NCI-H2107 treated with DMSO at 0.1 percent for 48 hours (cell line): ENCODE data around the gene DCANP1.

Experiments used
- DNase-seq: peaks from one replicate; lab custom pipeline; 2025; ENCODE audit not compliant: unreplicated experiment; lab: John Stamatoyannopoulos, UW

DCANP1 gene

DNA sequence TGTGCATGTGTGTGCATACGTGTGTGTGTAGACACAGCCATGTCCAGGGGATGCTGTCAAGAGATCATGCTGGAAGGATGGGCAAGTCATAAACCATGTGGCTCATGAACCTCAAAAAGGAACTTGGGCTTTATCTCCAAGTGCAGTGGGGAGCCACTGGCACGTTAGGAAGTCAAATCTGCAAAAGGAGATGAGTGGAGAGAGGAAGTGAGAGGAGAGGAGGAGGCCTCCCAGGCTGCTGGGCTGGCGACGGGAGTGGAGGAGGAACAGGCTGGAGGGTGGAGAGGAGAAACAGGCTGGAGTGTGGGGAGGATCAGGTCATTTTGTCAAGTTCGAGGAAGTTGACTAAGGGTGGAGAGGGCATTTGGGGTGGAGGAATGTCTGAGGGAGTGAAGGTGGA, 34.2 kb upstream of the DCANP1 start:
- DNase-seq: no peak

- no peak for DNase-seq
Observed at GRCh38 chr5:135480511-135480910, 33.4 kb upstream of the DCANP1 start.

DNA sequence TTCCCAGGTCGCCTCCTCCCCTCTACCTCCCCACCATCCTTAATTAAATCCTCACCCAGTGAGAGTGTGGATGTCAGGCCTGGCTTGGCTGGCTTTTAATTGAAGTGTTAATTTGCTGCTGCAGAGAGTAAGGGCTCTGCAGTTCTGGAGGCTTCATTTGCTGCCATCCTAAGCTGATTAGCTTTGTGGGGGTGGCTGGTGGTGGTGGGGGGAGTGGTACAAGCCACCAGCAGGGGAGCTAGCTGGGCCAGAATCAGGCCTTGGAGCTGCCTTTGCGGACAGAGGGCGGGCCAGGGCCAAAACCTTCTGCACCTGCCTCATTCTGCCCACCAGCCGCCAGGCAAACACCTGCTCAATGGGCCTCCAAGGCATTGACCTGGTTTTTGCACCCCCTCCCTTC, 31.8 kb upstream of the DCANP1 start:
- DNase-seq: peak; percentile 54

DNA sequence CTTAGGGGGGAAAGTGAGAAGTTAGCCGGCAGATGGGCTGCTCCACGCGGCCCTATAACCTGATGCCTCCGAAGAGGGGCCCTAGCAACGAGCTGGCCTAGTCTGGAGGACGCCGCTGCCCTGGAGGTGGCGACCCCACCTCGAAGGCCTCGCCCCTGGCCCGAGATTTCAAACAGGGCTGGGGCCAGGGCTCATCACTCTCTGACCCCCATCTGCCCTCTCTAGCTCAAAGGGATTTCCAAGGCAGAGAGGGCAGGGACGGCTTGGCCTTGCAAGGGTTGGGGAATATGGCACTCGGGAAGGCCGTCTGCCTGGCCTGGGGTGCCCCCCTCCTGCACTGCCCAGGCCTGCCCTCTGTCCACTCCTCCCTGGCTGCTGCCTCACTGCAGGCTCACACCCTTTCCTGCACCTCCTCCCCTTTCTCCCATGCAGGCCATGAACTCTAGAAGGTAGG, 30.5 kb upstream of the DCANP1 start:
- DNase-seq: no peak

DNA sequence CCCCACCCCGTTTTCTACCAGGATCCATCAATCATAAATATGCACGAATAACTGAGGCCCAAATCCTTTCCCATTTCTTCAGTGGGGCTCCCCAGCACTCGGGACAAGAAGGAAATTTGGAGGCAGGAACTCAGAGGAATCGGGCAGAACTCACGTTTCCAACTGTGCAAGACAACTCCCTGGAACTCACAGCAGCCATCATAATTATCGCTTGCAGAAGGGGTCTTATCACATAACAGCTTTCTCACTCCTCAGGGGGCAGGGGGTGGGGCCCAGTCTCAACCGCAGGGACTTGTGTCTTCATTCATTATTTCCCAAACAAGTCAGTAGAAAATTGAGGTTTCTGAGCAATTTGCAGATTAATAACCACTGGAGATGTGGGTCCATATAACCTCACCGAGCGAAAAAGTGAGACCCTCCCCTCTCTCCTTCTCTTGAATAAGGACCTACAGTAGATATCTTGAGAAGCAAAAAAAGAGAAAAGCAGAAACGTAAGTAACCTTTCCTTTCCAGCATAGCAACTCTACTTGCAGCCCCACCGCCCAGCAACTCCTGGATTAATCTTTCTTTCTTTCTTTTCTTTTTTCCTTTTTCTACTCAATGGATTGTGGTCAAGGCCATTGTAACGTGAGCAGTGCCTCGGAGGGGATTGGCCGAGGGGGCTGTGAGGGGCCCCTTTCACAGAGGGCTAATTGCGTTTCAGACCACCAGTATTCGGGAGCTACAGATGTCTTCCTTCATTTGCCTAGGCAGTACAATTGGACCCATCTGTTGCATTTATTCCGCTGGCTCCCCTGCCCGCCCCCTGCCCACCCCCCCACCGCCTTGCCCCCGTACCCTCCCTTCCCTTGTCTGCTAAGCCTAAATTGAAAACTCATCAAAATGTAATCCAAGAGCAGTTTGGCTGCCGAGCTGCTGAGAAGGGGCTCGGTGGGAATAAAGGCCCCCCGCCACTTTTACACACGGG, 29.8 kb upstream of the DCANP1 start:
- DNase-seq: no peak

DNA sequence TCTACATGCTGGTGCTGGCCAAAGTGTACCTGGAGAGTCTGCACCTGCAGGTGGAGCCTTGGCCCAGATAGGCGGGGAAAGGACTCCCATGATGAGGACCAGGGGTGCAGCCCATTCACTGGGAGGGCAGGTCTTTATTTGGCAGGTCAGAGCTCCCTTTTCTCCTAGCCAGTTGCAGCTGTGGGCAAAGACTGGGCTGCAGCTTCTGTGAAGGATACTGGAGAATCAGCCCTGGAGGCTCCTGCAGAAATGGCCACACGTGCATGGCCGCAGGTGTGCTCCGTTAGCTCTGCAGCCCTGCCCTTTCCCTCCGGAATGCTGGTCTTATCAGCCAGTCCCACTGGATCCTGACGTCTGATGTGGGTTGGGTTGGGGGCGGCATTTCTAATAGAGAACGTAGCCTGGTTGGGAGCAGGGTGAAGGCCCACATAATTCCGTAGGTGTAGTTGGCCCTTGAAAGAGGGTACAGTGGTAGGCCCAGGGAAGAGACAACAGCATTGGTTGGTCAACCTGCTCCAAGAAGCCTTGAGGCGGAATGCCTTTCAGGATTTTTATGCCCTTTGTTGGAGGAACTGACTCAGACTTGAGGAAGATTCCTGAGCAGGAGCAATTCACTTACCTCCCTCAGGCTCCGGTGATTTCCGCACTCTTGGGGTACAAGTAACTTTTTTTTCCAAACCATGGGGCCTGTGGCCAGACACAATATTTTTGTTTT, 27.0 kb upstream of the DCANP1 start:
- no peak for DNase-seq

- DNase-seq: no peak
Observed at GRCh38 chr5:135472141-135472540, 25.0 kb upstream of the DCANP1 start.

- no peak for DNase-seq
Observed at GRCh38 chr5:135471726-135472125, 24.6 kb upstream of the DCANP1 start.

GRCh38 chr5:135469911-135470310, 22.8 kb upstream of the DCANP1 start:
- DNase-seq: no peak

- no peak for DNase-seq
Observed at GRCh38 chr5:135468541-135468940, 21.4 kb upstream of the DCANP1 start.

DNA sequence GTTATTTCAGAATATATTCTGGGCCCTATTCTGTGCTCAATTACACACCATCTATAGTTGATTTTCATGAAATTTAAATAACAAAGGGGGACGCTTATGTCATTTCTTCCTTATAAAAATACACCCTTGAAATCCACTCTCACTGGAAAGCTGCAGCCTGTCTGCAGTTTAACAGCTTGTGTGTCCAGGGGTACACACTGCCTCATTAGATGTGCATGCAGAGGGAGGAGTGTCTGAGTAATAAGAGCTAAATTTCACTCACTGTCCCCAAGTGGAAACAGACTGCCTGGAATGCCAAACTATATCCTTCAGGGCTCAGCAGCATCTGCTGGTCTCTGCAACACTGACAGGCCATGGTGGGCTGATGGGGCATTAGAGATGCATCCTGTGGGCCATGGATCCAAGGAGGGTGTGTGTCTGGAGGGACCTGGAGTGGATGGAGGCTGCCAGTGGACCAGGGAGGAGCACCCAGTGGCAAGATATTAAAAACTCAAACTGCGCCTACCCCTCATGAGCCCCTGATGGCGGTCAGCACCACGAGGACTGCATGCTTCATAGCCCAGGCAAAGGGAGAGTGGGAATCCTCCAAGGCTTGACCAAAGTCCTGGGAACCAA, 20.8 kb upstream of the DCANP1 start:
- DNase-seq: no peak

GRCh38 chr5:135467051-135467625, 20.0 kb upstream of the DCANP1 start:
- DNase-seq: no peak

GRCh38 chr5:135466178-135467050, 19.3 kb upstream of the DCANP1 start:
- DNase-seq: peak; percentile 71

DNA sequence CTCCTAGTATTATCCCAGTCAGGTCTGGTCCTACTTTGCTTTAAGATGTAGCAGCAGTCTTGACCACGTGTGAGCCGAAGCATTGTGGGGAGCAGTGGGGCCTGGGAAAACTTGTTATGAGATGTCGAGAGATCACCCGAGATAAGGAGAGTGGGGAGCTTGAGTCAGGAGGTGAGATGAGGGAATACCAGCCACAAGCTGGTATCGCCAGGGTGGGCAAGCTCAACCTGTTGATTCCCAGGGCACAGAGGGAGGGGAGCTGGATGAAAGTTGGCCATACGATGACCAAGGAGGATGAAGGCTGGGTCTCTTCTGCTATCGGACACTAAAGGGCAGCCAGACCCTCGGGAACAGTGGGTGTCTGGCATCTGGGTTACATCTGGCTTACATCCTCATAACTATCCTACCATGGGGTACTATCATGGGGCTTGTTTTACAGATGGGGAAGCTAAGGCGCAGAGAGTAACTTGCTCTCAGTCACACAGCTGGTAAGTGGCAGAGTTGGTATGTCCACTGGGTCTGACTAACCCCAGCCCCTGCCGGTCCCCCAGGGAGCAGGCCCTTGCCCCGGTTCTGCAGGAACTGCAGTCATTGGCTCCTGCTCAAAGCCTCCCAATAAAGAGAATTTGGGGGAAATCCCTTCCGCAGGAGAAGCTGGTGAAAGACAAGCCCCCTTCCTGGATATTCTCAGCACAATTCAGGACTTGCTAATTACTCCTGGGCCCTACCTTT, 18.4 kb upstream of the DCANP1 start:
- DNase-seq: no peak

GRCh38 chr5:135462304-135462703, 15.2 kb upstream of the DCANP1 start:
- peak; percentile 27 for DNase-seq

DNA sequence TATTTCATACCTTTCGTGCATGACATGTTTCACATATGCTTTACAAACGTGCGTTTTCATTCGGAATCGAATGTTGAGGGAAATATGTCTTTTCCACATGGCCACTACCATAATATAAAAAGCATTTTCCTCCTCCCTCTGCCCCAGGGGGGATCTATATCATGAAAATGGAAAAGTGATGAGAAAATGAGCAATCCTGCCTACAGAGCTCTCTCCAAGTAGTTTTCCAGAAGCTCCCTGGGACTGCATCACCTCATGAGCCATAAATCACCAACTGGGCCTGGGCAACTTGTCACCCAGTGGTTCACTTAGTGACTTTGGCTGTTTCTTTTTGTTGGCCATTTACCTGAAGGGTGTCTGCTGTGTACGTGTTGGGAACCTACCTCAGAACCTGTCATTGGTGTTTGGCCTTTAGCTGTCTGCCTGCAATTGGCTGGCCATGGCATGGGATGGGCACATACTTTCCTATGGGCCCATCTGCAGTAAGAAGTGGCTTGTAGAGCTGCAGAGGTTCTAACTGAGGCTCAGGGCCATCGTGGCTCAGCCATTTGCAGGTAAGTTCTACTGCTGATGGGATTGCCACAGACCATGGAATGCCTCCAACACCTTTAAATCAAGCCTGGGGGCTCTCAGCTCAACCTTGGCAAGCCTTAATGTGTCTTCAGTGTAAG, 14.5 kb upstream of the DCANP1 start:
- DNase-seq: no peak

GRCh38 chr5:135460246-135461033, 13.3 kb upstream of the DCANP1 start:
- no peak for DNase-seq

DNA sequence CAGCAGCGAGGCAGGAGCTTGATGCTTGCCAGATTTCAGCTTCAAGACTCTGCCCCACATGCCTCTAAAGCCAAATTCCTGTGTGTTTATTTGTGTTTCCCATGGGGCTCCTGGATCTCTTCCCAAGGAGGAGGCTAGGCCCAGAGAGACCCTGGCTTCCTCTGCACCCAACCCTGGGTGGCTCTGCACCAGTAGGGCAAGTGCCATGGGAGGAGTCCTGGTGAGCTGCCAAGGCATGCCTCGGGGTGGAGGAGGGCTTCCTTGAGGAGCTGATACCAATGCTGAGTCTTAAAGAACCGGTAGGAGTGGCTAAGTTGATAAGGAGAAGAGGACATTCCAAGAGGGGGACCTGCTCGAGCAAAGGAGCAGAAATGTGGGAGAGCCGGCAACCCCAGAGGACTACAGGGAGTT, 11.8 kb upstream of the DCANP1 start:
- no peak for DNase-seq
